WTC11 (cell line): ENCODE results near the gene TUBA1B. TPM values are rescaled to one million over a fixed set of nuclear protein-coding genes. Genes with fewer than 3 reads are reported as not detected.

ENCODE experiments used
- EMX1 ChIP-seq: fragments of 250-450 bp; sonication (Bioruptor Pico); IDR thresholded peaks from 2 replicates; pipeline ENCODE4 v1.8.0; 2021; ENCODE audit warnings: mild to moderate bottlenecking
- FOXK1 ChIP-seq: sonication (generic); formaldehyde crosslinking; IDR thresholded peaks from 2 replicates; pipeline ENCODE4 v1.8.0; 2022; ENCODE audit warnings: mild to moderate bottlenecking, moderate library complexity, missing genetic modification reagents
- GRHL2 ChIP-seq: fragments of 250-450 bp; sonication (Bioruptor Pico); IDR thresholded peaks from 2 replicates; pipeline ENCODE4 v1.8.0; 2022; ENCODE audit warnings: mild to moderate bottlenecking, moderate library complexity; ENCODE audit not compliant: insufficient replicate concordance, severe bottlenecking
- IRF2 ChIP-seq: sonication (generic); formaldehyde crosslinking; IDR thresholded peaks from 2 replicates; pipeline ENCODE4 v1.8.0; 2022; ENCODE audit warnings: low read depth, missing genetic modification reagents, borderline replicate concordance
- NFYB ChIP-seq: sonication (generic); formaldehyde crosslinking; conservative IDR thresholded peaks from 2 replicates; pipeline ENCODE4 v1.8.0; 2022; ENCODE audit warnings: low read depth, missing genetic modification reagents
- RELA ChIP-seq: sonication (generic); formaldehyde crosslinking; IDR thresholded peaks from 2 replicates; pipeline ENCODE4 v1.8.1; 2022; ENCODE audit warnings: missing genetic modification reagents, mild to moderate bottlenecking, borderline replicate concordance
- RORB ChIP-seq: fragments of 250-450 bp; sonication (Bioruptor Pico); IDR thresholded peaks from 2 replicates; pipeline ENCODE4 v1.9.0; 2021; ENCODE audit warnings: mild to moderate bottlenecking
- SMAD3 ChIP-seq: sonication (generic); formaldehyde crosslinking; IDR thresholded peaks from 2 replicates; pipeline ENCODE4 v1.8.0; 2022; ENCODE audit warnings: missing genetic modification reagents, mild to moderate bottlenecking, borderline replicate concordance
- SP1 ChIP-seq: sonication (generic); formaldehyde crosslinking; conservative IDR thresholded peaks from 2 replicates; pipeline ENCODE4 v1.8.1; 2022; ENCODE audit warnings: missing genetic modification reagents
- TEAD4 ChIP-seq: sonication (generic); formaldehyde crosslinking; IDR thresholded peaks from 2 replicates; pipeline ENCODE4 v1.8.0; 2022; ENCODE audit warnings: mild to moderate bottlenecking, missing genetic modification reagents
- TP53 ChIP-seq: sonication (generic); formaldehyde crosslinking; IDR thresholded peaks from 2 replicates; pipeline ENCODE4 v1.8.1; 2023; ENCODE audit warnings: mild to moderate bottlenecking, missing genetic modification reagents
- ZBTB21 ChIP-seq: sonication (generic); formaldehyde crosslinking; IDR thresholded peaks from 2 replicates; pipeline ENCODE4 v1.8.1; 2023; ENCODE audit warnings: mild to moderate bottlenecking, missing genetic modification reagents, borderline replicate concordance
- ZNF121 ChIP-seq: sonication (generic); formaldehyde crosslinking; IDR thresholded peaks from 2 replicates; pipeline ENCODE4 v1.8.0; 2023; ENCODE audit warnings: missing genetic modification reagents
- ZNF138 ChIP-seq: sonication (generic); formaldehyde crosslinking; conservative IDR thresholded peaks from 2 replicates; pipeline ENCODE4 v1.8.1; 2022; ENCODE audit warnings: mild to moderate bottlenecking, moderate library complexity, missing genetic modification reagents
- ZNF423 ChIP-seq: fragments of 250-450 bp; sonication (Bioruptor Pico); IDR thresholded peaks from 2 replicates; pipeline ENCODE4 v2.1.2; 2022; ENCODE audit warnings: mild to moderate bottlenecking, moderate library complexity
- total RNA-seq: library from RNA; stranded (reverse); gene quantifications from 3 replicates; pipeline ENCODE4 v1.2.3, GENCODE V29; 2021
- TF ChIP-seq, protein P1 (sequence below): sonication (generic); formaldehyde crosslinking; IDR thresholded peaks from 2 replicates; pipeline ENCODE4 v1.8.1; 2023; ENCODE audit warnings: mild to moderate bottlenecking, missing genetic modification reagents, moderate library complexity
- TF ChIP-seq, protein P2 (sequence below): sonication (generic); formaldehyde crosslinking; IDR thresholded peaks from 2 replicates; pipeline ENCODE4 v1.8.1; 2022; ENCODE audit warnings: low read depth, missing genetic modification reagents, borderline replicate concordance
- TF ChIP-seq, protein P3 (sequence below): sonication (generic); formaldehyde crosslinking; IDR thresholded peaks from 2 replicates; pipeline ENCODE4 v1.8.1; 2023; ENCODE audit warnings: mild to moderate bottlenecking, missing genetic modification reagents, borderline replicate concordance
- TF ChIP-seq, protein P4 (sequence below): sonication (generic); formaldehyde crosslinking; IDR thresholded peaks from 2 replicates; pipeline ENCODE4 v1.8.1; 2023; ENCODE audit warnings: mild to moderate bottlenecking, missing genetic modification reagents, moderate library complexity
- TF ChIP-seq, protein P5 (sequence below): sonication (generic); formaldehyde crosslinking; IDR thresholded peaks from 2 replicates; pipeline ENCODE4 v1.8.1; 2023; ENCODE audit warnings: mild to moderate bottlenecking, missing genetic modification reagents
- TF ChIP-seq, protein P6 (sequence below): sonication (generic); formaldehyde crosslinking; IDR thresholded peaks from 2 replicates; pipeline ENCODE4 v1.8.0; 2022; ENCODE audit warnings: missing genetic modification reagents
- TF ChIP-seq, protein P7 (sequence below): sonication (generic); formaldehyde crosslinking; IDR thresholded peaks from 2 replicates; pipeline ENCODE4 v1.8.0; 2022; ENCODE audit warnings: mild to moderate bottlenecking, missing genetic modification reagents
- TF ChIP-seq, protein P8 (sequence below): sonication (generic); formaldehyde crosslinking; IDR thresholded peaks from 2 replicates; pipeline ENCODE4 v1.8.0; 2022; ENCODE audit warnings: mild to moderate bottlenecking, missing genetic modification reagents

The TUBA1B gene
- total RNA-seq, 1 experiment from 2014 or later = 1,806 TPM

DNA sequence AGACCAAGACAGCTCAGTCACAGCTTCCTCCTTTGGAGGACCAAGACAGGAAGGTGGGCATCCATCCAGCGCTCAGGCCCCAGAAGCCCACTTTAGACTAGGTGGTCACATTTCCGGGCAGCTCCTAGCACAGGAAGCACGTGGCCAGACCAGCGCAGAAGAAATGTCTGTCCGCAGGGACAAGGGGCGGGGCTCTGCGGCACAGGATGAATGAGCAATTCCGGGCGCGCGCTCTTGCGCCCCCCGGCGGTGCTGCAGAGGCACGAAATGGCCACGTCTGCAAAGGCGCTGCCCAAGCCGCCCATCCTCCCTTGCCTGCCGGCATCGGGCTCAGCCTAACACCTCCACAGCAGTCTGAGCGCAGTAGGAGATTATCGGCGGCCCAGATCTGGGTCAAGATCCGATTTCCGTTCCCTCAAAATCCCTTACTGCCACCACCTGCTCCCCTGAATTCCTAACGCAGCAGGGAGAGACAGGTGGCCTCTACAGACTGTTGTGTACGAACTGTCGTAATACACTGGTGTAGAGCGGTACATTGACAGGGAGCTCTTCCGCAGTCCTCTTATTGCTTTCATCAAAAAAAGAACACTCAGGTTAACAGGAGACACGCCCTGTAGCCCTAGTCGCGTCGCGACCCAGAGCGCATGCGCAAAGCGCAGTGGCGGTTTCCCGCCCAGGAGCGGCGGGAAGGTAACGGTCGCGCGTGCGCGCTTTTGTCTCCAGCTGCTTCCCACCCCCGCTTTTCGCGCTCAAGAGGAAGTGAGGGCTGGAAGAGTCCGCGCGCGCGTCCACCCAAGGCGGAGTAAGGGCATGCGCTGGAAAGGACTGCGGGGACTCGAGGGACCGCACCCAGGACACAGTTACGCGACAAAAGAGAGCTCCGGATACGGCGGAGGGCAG lies 794 bp downstream of the TUBA1B start (continued):
- TF ChIP-seq, protein P1, sequence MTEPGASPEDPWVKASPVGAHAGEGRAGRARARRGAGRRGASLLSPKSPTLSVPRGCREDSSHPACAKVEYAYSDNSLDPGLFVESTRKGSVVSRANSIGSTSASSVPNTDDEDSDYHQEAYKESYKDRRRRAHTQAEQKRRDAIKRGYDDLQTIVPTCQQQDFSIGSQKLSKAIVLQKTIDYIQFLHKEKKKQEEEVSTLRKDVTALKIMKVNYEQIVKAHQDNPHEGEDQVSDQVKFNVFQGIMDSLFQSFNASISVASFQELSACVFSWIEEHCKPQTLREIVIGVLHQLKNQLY (CRISPR knock-in tag) = no peak
- TF ChIP-seq, protein P2, sequence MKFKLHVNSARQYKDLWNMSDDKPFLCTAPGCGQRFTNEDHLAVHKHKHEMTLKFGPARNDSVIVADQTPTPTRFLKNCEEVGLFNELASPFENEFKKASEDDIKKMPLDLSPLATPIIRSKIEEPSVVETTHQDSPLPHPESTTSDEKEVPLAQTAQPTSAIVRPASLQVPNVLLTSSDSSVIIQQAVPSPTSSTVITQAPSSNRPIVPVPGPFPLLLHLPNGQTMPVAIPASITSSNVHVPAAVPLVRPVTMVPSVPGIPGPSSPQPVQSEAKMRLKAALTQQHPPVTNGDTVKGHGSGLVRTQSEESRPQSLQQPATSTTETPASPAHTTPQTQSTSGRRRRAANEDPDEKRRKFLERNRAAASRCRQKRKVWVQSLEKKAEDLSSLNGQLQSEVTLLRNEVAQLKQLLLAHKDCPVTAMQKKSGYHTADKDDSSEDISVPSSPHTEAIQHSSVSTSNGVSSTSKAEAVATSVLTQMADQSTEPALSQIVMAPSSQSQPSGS = 0 out of 2 replicates have a peak, but pooled peaks have one; percentile 13
- TF ChIP-seq, protein P3, sequence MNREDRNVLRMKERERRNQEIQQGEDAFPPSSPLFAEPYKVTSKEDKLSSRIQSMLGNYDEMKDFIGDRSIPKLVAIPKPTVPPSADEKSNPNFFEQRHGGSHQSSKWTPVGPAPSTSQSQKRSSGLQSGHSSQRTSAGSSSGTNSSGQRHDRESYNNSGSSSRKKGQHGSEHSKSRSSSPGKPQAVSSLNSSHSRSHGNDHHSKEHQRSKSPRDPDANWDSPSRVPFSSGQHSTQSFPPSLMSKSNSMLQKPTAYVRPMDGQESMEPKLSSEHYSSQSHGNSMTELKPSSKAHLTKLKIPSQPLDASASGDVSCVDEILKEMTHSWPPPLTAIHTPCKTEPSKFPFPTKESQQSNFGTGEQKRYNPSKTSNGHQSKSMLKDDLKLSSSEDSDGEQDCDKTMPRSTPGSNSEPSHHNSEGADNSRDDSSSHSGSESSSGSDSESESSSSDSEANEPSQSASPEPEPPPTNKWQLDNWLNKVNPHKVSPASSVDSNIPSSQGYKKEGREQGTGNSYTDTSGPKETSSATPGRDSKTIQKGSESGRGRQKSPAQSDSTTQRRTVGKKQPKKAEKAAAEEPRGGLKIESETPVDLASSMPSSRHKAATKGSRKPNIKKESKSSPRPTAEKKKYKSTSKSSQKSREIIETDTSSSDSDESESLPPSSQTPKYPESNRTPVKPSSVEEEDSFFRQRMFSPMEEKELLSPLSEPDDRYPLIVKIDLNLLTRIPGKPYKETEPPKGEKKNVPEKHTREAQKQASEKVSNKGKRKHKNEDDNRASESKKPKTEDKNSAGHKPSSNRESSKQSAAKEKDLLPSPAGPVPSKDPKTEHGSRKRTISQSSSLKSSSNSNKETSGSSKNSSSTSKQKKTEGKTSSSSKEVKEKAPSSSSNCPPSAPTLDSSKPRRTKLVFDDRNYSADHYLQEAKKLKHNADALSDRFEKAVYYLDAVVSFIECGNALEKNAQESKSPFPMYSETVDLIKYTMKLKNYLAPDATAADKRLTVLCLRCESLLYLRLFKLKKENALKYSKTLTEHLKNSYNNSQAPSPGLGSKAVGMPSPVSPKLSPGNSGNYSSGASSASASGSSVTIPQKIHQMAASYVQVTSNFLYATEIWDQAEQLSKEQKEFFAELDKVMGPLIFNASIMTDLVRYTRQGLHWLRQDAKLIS (CRISPR knock-in tag) = 0 out of 2 replicates have a peak, but pooled peaks have one; percentile 35
- TF ChIP-seq ZBTB21 (CRISPR knock-in tag) (no peak), EMX1 (peak; percentile 82), NFYB (CRISPR knock-in tag) (0 out of 2 replicates have a peak, but pooled peaks have one; percentile 12), TEAD4 (CRISPR knock-in tag) (peak; percentile 73; the same call in 1 of the 2 replicates), SP1 (CRISPR knock-in tag) (no peak; the same call in 1 of the 2 replicates), RELA (CRISPR knock-in tag) (no peak), SMAD3 (CRISPR knock-in tag) (no peak; the same call in 1 of the 2 replicates), ZNF121 (CRISPR knock-in tag) (no peak), IRF2 (peak; percentile 81; the same call in 1 of the 2 replicates), ZNF138 (no peak), TP53 (CRISPR knock-in tag) (no peak), RORB (CRISPR knock-in tag) (no peak), ZNF423 (CRISPR knock-in tag) (no peak), FOXK1 (CRISPR knock-in tag) (peak; percentile 54), GRHL2 (CRISPR knock-in tag) (no peak)
- TF ChIP-seq, protein P4, sequence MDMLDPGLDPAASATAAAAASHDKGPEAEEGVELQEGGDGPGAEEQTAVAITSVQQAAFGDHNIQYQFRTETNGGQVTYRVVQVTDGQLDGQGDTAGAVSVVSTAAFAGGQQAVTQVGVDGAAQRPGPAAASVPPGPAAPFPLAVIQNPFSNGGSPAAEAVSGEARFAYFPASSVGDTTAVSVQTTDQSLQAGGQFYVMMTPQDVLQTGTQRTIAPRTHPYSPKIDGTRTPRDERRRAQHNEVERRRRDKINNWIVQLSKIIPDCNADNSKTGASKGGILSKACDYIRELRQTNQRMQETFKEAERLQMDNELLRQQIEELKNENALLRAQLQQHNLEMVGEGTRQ (CRISPR knock-in tag) = peak; percentile 89
- TF ChIP-seq, protein P5, sequence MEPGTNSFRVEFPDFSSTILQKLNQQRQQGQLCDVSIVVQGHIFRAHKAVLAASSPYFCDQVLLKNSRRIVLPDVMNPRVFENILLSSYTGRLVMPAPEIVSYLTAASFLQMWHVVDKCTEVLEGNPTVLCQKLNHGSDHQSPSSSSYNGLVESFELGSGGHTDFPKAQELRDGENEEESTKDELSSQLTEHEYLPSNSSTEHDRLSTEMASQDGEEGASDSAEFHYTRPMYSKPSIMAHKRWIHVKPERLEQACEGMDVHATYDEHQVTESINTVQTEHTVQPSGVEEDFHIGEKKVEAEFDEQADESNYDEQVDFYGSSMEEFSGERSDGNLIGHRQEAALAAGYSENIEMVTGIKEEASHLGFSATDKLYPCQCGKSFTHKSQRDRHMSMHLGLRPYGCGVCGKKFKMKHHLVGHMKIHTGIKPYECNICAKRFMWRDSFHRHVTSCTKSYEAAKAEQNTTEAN (CRISPR knock-in tag) = peak; percentile 30; the same call in 1 of the 2 replicates
- TF ChIP-seq, protein P6, sequence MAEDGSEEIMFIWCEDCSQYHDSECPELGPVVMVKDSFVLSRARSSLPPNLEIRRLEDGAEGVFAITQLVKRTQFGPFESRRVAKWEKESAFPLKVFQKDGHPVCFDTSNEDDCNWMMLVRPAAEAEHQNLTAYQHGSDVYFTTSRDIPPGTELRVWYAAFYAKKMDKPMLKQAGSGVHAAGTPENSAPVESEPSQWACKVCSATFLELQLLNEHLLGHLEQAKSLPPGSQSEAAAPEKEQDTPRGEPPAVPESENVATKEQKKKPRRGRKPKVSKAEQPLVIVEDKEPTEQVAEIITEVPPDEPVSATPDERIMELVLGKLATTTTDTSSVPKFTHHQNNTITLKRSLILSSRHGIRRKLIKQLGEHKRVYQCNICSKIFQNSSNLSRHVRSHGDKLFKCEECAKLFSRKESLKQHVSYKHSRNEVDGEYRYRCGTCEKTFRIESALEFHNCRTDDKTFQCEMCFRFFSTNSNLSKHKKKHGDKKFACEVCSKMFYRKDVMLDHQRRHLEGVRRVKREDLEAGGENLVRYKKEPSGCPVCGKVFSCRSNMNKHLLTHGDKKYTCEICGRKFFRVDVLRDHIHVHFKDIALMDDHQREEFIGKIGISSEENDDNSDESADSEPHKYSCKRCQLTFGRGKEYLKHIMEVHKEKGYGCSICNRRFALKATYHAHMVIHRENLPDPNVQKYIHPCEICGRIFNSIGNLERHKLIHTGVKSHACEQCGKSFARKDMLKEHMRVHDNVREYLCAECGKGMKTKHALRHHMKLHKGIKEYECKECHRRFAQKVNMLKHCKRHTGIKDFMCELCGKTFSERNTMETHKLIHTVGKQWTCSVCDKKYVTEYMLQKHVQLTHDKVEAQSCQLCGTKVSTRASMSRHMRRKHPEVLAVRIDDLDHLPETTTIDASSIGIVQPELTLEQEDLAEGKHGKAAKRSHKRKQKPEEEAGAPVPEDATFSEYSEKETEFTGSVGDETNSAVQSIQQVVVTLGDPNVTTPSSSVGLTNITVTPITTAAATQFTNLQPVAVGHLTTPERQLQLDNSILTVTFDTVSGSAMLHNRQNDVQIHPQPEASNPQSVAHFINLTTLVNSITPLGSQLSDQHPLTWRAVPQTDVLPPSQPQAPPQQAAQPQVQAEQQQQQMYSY (CRISPR knock-in tag) = no peak
- TF ChIP-seq, protein P7, sequence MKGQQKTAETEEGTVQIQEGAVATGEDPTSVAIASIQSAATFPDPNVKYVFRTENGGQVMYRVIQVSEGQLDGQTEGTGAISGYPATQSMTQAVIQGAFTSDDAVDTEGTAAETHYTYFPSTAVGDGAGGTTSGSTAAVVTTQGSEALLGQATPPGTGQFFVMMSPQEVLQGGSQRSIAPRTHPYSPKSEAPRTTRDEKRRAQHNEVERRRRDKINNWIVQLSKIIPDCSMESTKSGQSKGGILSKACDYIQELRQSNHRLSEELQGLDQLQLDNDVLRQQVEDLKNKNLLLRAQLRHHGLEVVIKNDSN (CRISPR knock-in tag) = peak; percentile 90
- TF ChIP-seq, protein P8, sequence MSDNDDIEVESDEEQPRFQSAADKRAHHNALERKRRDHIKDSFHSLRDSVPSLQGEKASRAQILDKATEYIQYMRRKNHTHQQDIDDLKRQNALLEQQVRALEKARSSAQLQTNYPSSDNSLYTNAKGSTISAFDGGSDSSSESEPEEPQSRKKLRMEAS = peak; percentile 94
